Keratinocyte (primary cell): ENCODE results near the gene YPEL1. TPM values are rescaled to one million over a fixed set of nuclear protein-coding genes. Genes with fewer than 3 reads are reported as not detected.

Experiments used
- DNase-seq: peaks from one replicate; pipeline ENCODE4 v3.0.0-alpha.2; 2011; ENCODE audit warnings: low read depth, missing footprints, low spot score
- FAIRE-seq: peaks from 2 replicates; lab custom pipeline; 2011; peaks lifted over from hg19 to GRCh38; lab: Jason Lieb, UNC
- H2AFZ ChIP-seq: 2 replicates; pipeline ENCODE4 v1.6.0; 2012; ENCODE audit warnings: low read length, control low read depth, inconsistent platforms; ENCODE audit not compliant: control insufficient read depth
- H3K27ac ChIP-seq: 2 replicates; pipeline ENCODE4 v1.5.1; 2011; ENCODE audit warnings: low read length; ENCODE audit not compliant: control insufficient read depth, insufficient read depth
- H3K27me3 ChIP-seq: 3 replicates; pipeline ENCODE4 v1.6.0; 2011; ENCODE audit warnings: low read length; ENCODE audit not compliant: control insufficient read depth, insufficient read depth; ENCODE audit errors: extremely low read depth
- H3K36me3 ChIP-seq, 2 experiments: 2 replicates in 1 of 2; 3 replicates in 1 of 2; pipeline ENCODE4 v1.5.1; 2011; ENCODE audit warnings: low read length in 2 of 2, mild to moderate bottlenecking in 1 of 2; ENCODE audit not compliant: control insufficient read depth in 2 of 2, insufficient read depth in 2 of 2; ENCODE audit errors: extremely low read depth in 1 of 2
- H3K4me1 ChIP-seq: 3 replicates; pipeline ENCODE4 v1.5.1; 2011; ENCODE audit warnings: low read length; ENCODE audit not compliant: control insufficient read depth, insufficient read depth; ENCODE audit errors: extremely low read depth
- H3K4me2 ChIP-seq: 3 replicates; pipeline ENCODE4 v1.6.0; 2011; ENCODE audit warnings: low read depth, low read length; ENCODE audit not compliant: control insufficient read depth, insufficient read depth; ENCODE audit errors: extremely low read depth
- H3K4me3 ChIP-seq, 3 experiments: fragments of 200-600 bp in 1 of 3; sonication (generic) in 1 of 3; 2 replicates in 2 of 3; 3 replicates in 1 of 3; pipeline ENCODE4 v1.5.1; 2011 to 2016; ENCODE audit warnings: low read length in 3 of 3, mild to moderate bottlenecking in 3 of 3, control low read depth in 2 of 3, inconsistent platforms in 1 of 3, low read depth in 1 of 3, mixed read lengths in 1 of 3, mixed run types in 1 of 3, moderate library complexity in 1 of 3; ENCODE audit not compliant: control insufficient read depth in 2 of 3, insufficient read depth in 2 of 3; ENCODE audit errors: extremely low read depth in 1 of 3
- H3K79me2 ChIP-seq: 2 replicates; pipeline ENCODE4 v1.6.0; 2012; ENCODE audit warnings: low read length; ENCODE audit not compliant: control insufficient read depth, insufficient read depth
- H3K9ac ChIP-seq: 3 replicates; pipeline ENCODE4 v1.6.0; 2011; ENCODE audit warnings: low read length; ENCODE audit not compliant: control insufficient read depth, insufficient read depth; ENCODE audit errors: extremely low read depth
- H3K9me1 ChIP-seq: 3 replicates; pipeline ENCODE4 v1.6.0; 2011; ENCODE audit warnings: low read length; ENCODE audit not compliant: control insufficient read depth, insufficient read depth; ENCODE audit errors: extremely low read depth
- H3K9me3 ChIP-seq: 2 replicates; pipeline ENCODE4 v1.5.1; 2012; ENCODE audit warnings: low read depth, low read length; ENCODE audit not compliant: control insufficient read depth
- H4K20me1 ChIP-seq: 3 replicates; pipeline ENCODE4 v1.6.0; 2011; ENCODE audit warnings: low read length; ENCODE audit not compliant: control insufficient read depth, insufficient read depth; ENCODE audit errors: extremely low read depth
- CTCF ChIP-seq, 3 experiments: IDR thresholded peaks in 1 of 3; conservative IDR thresholded peaks in 1 of 3; optimal IDR thresholded peaks in 1 of 3; 2 replicates in 2 of 3; 3 replicates in 1 of 3; pipeline versions ENCODE3 to v1.5.1; 2011; ENCODE audit warnings: low read length in 3 of 3, mild to moderate bottlenecking in 3 of 3, moderate library complexity in 2 of 3, control low read depth in 1 of 3, inconsistent platforms in 1 of 3; ENCODE audit not compliant: insufficient read depth in 2 of 3; ENCODE audit errors: extremely low read depth in 1 of 3
- EZH2 ChIP-seq: IDR thresholded peaks from one replicate; pipeline ENCODE4 v1.6.1; 2012; ENCODE audit warnings: inconsistent platforms, mild to moderate bottlenecking, low read length, moderate library complexity
- dilution Hi-C: fragments of 300-500 bp; cut with MboI; formaldehyde crosslinking; loops from one replicate; pipeline ENCODE4 v1.7.0; 2020; ENCODE audit warnings: low sequenced_read_pairs; ENCODE audit not compliant: extremely low pct_ligation_motif_present
- polyA plus RNA-seq, 5 experiments: library from polyadenylated mRNA; depleted of rRNA in 3 of 5; stranded (reverse) in 3 of 5; stranded (forward) in 1 of 5; unstranded in 1 of 5; fragments of >200 nt; gene quantifications; 1 replicate in 1 of 5; 2 replicates in 3 of 5; 3 replicates in 1 of 5; pipeline versions ENCODE4 v1.2.1 to v1.2.3, GENCODE V29; 2011 to 2012; ENCODE audit warnings: missing spikeins in 2 of 5, low read depth in 1 of 5, low replicate concordance in 1 of 5

YPEL1 gene
- polyA plus RNA-seq, 1 donor (not counting 4 experiments of a cell fraction or from before 2014, with no cell fraction given), result 0.03 TPM

DNA sequence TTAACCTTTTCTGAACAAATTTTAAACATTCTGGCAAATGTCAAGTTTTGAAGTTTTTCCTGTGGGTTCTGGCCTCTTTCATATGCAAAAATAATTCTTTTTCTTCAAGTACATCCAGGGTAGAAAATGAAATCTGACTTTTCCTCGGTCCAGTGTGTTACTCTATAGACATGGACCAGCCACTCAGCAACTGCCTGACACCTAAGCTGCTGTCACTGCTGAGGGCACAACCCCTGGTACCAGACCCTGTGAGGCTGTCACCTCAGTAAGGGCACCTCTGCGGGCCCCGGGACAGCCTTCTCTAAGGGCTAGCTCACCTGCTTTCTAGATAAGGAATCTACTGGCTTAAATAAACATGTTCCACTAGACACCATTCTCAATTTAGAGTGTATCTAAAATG, 36.0 kb downstream of the YPEL1 start:
- H3K79me2 ChIP-seq, result no peaks in the 10 kb centered on the region
- TF ChIP-seq EZH2 (no peak), CTCF (optimal IDR thresholded peaks at IDR 0.05 in 1 of 3, IDR thresholded peaks at IDR 0.05 in 1 of 3, conservative IDR thresholded peaks at IDR 0.05 in 1 of 3; ENCODE audit: extremely low read depth in 1 of 3, insufficient read depth in 2 of 3, low read length in 3 of 3) (no peak)
- H3K4me1 ChIP-seq, result no peaks in the 10 kb centered on the region
- H2AFZ ChIP-seq, result no peak overlapping the region
- H3K4me2 ChIP-seq, result no peak overlapping the region
- no peak overlapping the region for H3K27ac ChIP-seq
- H4K20me1 ChIP-seq, result no peaks in the 10 kb centered on the region
- dilution Hi-C loops, result no loop called here
- no peak for FAIRE-seq
- peaks cover 0 to 11% of the 10 kb centered on the region in 2 experiments for H3K36me3 ChIP-seq
- H3K4me3 ChIP-seq, result no peak overlapping the region
- no peak for DNase-seq
- no peaks in the 10 kb centered on the region for H3K9me3 ChIP-seq
- no peak overlapping the region for H3K9ac ChIP-seq
- H3K9me1 ChIP-seq, result no peaks in the 10 kb centered on the region
- no peaks in the 10 kb centered on the region for H3K27me3 ChIP-seq

DNA sequence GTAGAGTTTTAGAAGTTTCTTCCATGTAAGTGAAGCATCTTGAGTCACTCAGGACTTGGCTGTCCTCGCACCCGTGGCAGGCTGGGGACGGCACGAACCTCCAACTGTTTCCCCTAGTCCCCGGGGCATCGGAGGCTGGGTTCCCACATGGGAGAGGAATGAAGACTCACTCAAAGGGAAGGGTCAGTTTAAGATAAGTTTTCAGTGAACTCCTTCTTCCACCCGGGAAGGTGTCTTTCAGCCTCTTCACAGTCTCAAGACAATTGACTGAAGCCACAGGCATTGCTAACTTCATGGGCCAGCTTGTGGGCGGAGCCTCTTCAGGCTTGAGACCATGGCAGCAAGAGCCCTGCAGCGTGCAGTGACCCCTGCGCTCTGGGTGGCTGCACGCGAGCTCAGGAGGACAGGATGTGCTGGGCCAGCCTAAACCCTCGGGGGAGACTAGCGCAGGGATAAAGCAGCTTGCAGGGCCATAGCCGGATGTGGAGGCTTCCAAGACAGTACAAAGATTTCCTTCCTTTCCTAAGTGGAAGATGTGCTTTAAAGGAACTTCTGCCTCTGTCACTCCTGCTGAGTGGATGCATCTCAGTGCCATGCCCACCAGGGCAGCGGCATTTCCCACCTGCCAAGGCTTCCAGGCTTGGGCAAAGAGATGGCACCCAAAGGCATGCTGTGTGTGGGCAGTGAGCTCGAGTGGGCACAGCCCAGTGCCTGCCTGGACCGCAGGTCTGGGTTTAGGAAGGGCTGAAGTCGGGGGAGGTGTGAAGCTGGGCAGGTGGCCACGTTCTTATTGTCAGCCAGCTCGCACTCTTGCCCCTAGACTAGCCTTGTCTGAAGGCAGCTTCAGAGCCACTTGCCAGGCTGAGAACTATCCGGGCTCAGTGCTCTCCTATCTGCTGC, 36.9 kb downstream of the YPEL1 start:
- Histone ChIP-seq H4K20me1 (no peaks in the 10 kb centered on the region), H3K79me2 (no peaks in the 10 kb centered on the region), H3K4me2 (no peak overlapping the region), H3K27ac (no peak overlapping the region), H3K4me3 (no peak overlapping the region), H3K4me1 (no peaks in the 10 kb centered on the region), H3K27me3 (no peaks in the 10 kb centered on the region), H3K36me3 (peaks cover 5 to 13% of the 10 kb centered on the region in 2 experiments), H2AFZ (no peak overlapping the region), H3K9me1 (no peaks in the 10 kb centered on the region), H3K9ac (no peak overlapping the region), H3K9me3 (no peaks in the 10 kb centered on the region)
- FAIRE-seq (no peak), DNase-seq (no peak)
- dilution Hi-C loops, result no loop called here
- TF ChIP-seq CTCF (optimal IDR thresholded peaks at IDR 0.05 in 1 of 3, IDR thresholded peaks at IDR 0.05 in 1 of 3, conservative IDR thresholded peaks at IDR 0.05 in 1 of 3; ENCODE audit: extremely low read depth in 1 of 3, insufficient read depth in 2 of 3, low read length in 3 of 3) (no peak), EZH2 (no peak)
